Measurements from ENCODE around the gene DCC.

The DCC gene

DNA sequence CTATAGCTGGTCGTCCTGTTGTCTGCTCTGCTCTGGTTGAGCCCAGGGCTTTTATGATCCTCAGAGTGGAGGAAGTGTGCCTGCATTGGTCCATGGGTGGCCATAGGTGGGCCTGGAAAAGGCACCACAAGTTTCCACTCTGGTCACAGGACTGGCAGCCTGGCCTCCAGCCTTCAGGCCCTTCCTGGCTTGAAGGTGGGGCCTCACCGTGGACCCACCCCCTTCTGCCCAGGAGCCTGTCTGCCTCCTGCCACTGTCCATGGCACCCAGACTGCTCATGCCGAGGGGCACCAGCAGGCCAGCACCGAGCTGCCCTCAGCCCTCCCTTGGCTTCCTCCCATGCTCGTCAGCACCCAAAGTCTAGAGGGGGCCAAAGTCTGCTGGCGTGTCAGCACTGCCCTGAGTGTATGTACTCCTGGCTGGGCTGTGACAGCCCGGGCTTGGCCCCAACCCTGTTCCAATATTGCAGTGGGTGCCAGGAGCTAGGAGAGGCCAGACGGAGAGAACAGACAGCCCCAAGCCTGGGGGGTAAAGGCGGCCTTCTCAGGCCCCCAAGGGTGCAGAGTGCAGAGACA is 529.4 kb downstream of the DCC start:
- Histone ChIP-seq H3K36me3 (ENCODE audit: insufficient read depth, low read length) (no peaks in the 10 kb centered on the region), H2AFZ (ENCODE audit: low read depth, low read length) (no peak overlapping the region), H3K9me3 (ENCODE audit: low read length) (no peaks in the 10 kb centered on the region), H3K27me3 (ENCODE audit: insufficient read depth, low read length) (no peaks in the 10 kb centered on the region), H3K4me1 (ENCODE audit: insufficient read depth, low read length) (no peaks in the 10 kb centered on the region), H3K4me3 (ENCODE audit: low read length) (no peak overlapping the region)

DNA sequence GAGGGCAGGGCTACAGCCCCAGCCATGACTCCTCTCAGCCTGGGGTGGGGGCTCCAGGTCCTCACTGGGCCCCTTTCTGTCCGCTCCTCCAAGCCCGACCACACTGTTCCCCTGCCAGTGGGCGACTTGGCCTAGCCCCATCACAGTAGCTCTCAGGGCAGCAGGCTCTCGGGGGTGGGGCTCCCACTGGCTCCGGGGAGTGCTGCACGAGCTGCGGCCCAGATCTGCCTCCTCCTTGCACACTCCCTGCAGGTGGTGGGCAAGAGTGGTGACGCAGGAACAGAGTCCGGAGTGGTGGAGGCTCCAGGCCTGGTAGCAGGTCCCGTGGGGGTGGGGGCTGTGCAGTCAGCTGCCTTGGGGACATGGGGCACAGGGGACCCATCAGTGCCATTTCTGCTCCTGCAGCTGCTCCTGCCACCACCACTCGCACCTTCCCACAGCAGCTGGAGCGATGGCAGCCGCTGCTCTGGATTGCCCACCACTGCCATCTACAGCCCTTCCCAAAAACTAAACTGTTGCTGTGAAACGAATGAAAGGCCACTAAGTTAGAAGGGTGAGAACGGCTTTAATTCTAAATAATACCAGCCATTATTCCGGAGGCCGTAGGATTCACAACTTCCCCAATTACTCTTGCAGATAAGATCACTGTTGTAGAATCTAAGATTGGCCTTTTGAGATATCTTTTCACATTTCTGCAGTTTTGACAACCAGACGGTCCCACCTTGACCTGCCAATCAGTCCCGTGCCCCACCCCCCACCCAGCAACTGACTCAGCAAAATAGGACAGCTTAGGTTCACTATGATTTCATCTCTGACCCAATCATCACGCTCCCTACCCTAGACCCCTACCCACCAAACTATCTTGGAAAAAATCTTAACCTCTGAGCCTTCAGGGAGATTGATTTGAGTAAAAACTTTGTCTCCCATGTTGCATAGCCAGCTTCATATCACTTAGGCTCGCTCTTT is 530.2 kb downstream of the DCC start:
- Histone ChIP-seq H3K36me3 (ENCODE audit: insufficient read depth, low read length) (no peaks in the 10 kb centered on the region), H2AFZ (ENCODE audit: low read depth, low read length) (no peak overlapping the region), H3K27me3 (ENCODE audit: insufficient read depth, low read length) (no peaks in the 10 kb centered on the region), H3K9me3 (ENCODE audit: low read length) (no peaks in the 10 kb centered on the region), H3K4me1 (ENCODE audit: insufficient read depth, low read length) (no peaks in the 10 kb centered on the region), H3K4me3 (ENCODE audit: low read length) (no peak overlapping the region)

DNA sequence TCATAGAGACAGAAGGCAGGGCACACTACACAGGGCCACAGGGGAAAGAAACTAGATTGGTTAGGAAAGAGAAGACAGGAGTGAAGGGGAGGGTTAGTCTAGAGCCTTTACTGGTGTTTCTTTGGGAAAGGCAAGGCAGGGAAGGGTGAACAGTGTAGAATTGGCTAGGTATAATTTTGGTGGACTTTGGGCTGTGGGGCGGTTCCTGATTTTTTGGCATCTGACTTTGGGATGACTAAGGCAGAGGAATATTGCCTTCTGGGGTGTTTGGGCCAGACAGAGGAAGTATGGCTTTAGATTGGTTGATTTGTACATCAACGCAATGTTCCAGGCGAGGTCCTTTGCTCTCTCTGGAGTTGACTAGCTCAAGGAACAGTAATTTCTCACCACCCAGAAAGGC is 534.8 kb downstream of the DCC start:
- H3K4me3 ChIP-seq (ENCODE audit: low read length): no peak overlapping the region

GRCh38 chr18:52875725-52876124 is 535.7 kb downstream of the DCC start:
- Histone ChIP-seq H2AFZ (ENCODE audit: low read depth, low read length) (no peak overlapping the region), H3K9me3 (ENCODE audit: low read length) (no peaks in the 10 kb centered on the region), H3K27me3 (ENCODE audit: insufficient read depth, low read length) (no peaks in the 10 kb centered on the region), H3K36me3 (ENCODE audit: insufficient read depth, low read length) (no peaks in the 10 kb centered on the region), H3K4me3 (ENCODE audit: low read length) (no peak overlapping the region), H3K4me1 (ENCODE audit: insufficient read depth, low read length) (no peaks in the 10 kb centered on the region)

More for the DNA sequence above, 534.8 kb downstream of the DCC start:
- no peak overlapping the region for H2AFZ ChIP-seq (ENCODE audit: low read depth, low read length)
- no peaks in the 10 kb centered on the region for H3K27me3 ChIP-seq (ENCODE audit: insufficient read depth, low read length)
- no peaks in the 10 kb centered on the region for H3K36me3 ChIP-seq (ENCODE audit: insufficient read depth, low read length)
- H3K4me1 ChIP-seq (ENCODE audit: insufficient read depth, low read length): no peaks in the 10 kb centered on the region
- no peaks in the 10 kb centered on the region for H3K9me3 ChIP-seq (ENCODE audit: low read length)

DNA sequence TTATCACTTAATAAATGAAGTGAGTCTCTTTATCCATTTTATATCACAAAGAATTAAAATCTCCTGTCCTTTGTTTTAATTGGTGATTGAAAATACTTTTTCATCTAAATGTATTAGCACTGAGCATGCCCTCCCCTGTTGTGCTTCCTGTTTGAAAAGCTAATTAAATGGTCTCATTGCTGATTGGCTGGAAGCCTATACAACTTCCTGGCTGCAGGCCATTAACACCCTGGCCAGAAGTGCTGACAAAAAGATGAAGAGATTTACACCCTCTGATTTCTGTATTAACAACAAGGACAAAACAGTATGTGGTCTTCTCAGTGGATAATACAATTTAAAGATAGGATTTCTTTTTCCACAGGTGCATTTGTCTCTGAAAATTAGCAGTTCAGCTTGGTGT is 548.0 kb downstream of the DCC start:
- H3K4me1 ChIP-seq (ENCODE audit: insufficient read depth, low read length): peaks cover 3% of the 10 kb centered on the region

DNA sequence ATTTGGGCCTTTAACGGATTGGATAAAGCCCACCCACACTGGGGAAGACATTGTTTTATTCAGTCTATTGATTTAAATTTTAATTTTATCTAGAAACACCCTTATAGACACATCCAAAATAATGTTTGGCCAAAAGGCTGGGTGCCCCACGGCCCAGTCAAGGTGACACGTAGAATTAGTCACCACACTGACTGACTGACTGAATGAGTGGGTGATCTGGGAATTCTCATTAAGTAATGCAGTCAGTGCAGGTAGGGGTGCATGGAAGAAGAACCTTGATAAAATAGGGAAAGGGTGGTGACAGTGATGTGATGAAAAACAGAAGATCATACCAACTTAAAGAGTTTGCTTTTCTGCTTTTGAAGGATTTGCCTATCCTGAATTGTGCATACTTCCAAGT is 554.8 kb downstream of the DCC start:
- Histone ChIP-seq H3K4me3 (ENCODE audit: low read length) (no peak overlapping the region), H3K27me3 (ENCODE audit: insufficient read depth, low read length) (no peaks in the 10 kb centered on the region), H2AFZ (ENCODE audit: low read depth, low read length) (no peak overlapping the region), H3K4me1 (ENCODE audit: insufficient read depth, low read length) (peaks cover 21% of the 10 kb centered on the region), H3K9me3 (ENCODE audit: low read length) (no peaks in the 10 kb centered on the region), H3K36me3 (ENCODE audit: insufficient read depth, low read length) (no peaks in the 10 kb centered on the region)

More for the DNA sequence above, 548.0 kb downstream of the DCC start:
- Histone ChIP-seq H3K9me3 (ENCODE audit: low read length) (no peaks in the 10 kb centered on the region), H3K36me3 (ENCODE audit: insufficient read depth, low read length) (no peaks in the 10 kb centered on the region), H3K27me3 (ENCODE audit: insufficient read depth, low read length) (no peaks in the 10 kb centered on the region), H3K4me3 (ENCODE audit: low read length) (no peak overlapping the region), H2AFZ (ENCODE audit: low read depth, low read length) (no peak overlapping the region)

DNA sequence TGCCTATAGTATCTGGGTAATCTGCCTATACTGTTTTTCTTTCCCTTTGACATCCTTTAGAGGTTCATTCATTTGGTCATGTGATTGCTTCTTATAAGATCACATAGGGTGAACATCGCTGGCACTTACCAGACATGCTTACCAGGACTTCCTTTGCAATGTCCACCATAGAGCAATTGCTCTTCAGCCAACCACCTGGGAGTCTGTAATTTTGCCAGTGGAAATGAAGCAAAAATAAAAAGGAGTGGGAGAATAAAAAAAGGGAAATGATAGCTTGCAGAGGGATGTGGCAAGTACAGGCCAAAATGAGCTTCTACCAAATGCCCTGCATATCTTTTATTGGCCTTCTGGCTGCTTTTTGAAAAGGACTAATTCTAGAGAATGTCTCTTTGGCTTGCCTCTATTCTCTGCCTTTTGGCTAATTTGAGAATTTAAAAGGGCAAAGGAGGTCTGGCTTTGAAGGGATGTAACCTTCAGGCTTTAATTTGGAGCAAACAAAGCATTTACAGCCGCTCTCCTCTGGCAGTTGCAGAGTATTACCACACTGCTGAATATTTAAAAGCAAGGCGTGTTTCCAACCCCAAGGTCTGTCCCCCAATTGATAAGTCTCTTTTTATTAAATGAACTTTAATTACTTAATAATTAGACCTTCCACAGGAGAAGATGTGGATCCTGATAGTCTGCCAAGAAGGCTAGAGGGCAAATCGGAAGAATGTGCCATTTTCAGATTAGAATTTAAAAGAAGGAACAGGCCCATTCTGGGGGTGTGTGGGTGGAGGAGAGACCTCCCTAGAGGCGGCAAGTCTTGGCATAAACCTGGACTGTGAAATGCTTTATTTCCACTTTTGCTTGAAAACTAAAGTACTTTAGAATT is 557.9 kb downstream of the DCC start:
- peaks cover 21% of the 10 kb centered on the region for H3K4me1 ChIP-seq (ENCODE audit: insufficient read depth, low read length)
- no peaks in the 10 kb centered on the region for H3K27me3 ChIP-seq (ENCODE audit: insufficient read depth, low read length)
- no peaks in the 10 kb centered on the region for H3K9me3 ChIP-seq (ENCODE audit: low read length)
- H3K36me3 ChIP-seq (ENCODE audit: insufficient read depth, low read length): no peaks in the 10 kb centered on the region
- no peak overlapping the region for H2AFZ ChIP-seq (ENCODE audit: low read depth, low read length)
- no peak overlapping the region for H3K4me3 ChIP-seq (ENCODE audit: low read length)

- H3K9me3 ChIP-seq (ENCODE audit: low read length): no peaks in the 10 kb centered on the region
- H3K36me3 ChIP-seq (ENCODE audit: insufficient read depth, low read length): no peaks in the 10 kb centered on the region
- H3K4me1 ChIP-seq (ENCODE audit: insufficient read depth, low read length): peaks cover 21% of the 10 kb centered on the region
- no peak overlapping the region for H2AFZ ChIP-seq (ENCODE audit: low read depth, low read length)
- H3K27me3 ChIP-seq (ENCODE audit: insufficient read depth, low read length): no peaks in the 10 kb centered on the region
- H3K4me3 ChIP-seq (ENCODE audit: low read length): no peak overlapping the region
Observed at GRCh38 chr18:52898485-52899058, 558.6 kb downstream of the DCC start.

DNA sequence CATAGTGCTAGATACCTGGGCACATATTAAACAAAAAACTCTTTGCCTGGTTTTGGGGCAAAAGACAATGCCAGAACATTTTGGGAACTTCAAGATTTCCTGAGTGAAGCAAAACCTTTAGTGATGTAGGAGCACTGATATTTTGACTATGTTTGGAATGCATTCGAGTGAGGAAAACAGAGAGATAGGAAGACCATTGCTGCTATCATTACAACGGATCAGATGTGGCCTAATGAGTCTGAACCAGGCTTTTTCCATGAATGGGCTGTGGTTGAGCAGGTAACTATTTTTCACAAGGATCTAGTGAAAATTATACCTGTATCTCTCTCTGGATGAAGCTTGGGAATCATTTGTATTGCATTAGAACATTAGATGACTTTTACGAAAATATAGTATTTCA is 562.2 kb downstream of the DCC start:
- no peak overlapping the region for H3K4me3 ChIP-seq (ENCODE audit: low read length)
- H3K4me1 ChIP-seq (ENCODE audit: insufficient read depth, low read length): peaks cover 19% of the 10 kb centered on the region
- no peak overlapping the region for H2AFZ ChIP-seq (ENCODE audit: low read depth, low read length)
- no peaks in the 10 kb centered on the region for H3K27me3 ChIP-seq (ENCODE audit: insufficient read depth, low read length)
- H3K36me3 ChIP-seq (ENCODE audit: insufficient read depth, low read length): no peaks in the 10 kb centered on the region
- H3K9me3 ChIP-seq (ENCODE audit: low read length): no peaks in the 10 kb centered on the region

DNA sequence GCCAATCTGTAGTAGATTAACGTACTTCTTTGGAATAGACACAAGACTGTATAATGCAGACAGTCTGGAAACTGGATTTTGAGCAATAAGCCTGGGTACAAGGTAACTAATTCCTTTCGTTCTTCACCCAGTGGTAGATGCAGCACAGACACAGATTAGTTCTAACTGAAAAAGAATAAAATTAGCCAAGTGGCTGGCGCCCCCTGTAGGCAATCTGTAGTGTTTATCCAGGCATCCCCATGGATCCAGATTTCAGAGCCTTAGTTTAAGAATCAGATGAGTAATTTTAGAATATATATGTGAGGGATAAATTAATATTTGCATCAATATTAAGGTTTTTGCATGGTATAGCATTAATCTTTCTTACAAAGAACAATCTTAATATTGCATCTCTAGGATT is 563.9 kb downstream of the DCC start:
- peaks cover 3% of the 10 kb centered on the region for H3K4me1 ChIP-seq (ENCODE audit: insufficient read depth, low read length)
- no peak overlapping the region for H3K4me3 ChIP-seq (ENCODE audit: low read length)
- no peaks in the 10 kb centered on the region for H3K27me3 ChIP-seq (ENCODE audit: insufficient read depth, low read length)
- H3K36me3 ChIP-seq (ENCODE audit: insufficient read depth, low read length): no peaks in the 10 kb centered on the region
- H3K9me3 ChIP-seq (ENCODE audit: low read length): no peaks in the 10 kb centered on the region
- no peak overlapping the region for H2AFZ ChIP-seq (ENCODE audit: low read depth, low read length)

DNA sequence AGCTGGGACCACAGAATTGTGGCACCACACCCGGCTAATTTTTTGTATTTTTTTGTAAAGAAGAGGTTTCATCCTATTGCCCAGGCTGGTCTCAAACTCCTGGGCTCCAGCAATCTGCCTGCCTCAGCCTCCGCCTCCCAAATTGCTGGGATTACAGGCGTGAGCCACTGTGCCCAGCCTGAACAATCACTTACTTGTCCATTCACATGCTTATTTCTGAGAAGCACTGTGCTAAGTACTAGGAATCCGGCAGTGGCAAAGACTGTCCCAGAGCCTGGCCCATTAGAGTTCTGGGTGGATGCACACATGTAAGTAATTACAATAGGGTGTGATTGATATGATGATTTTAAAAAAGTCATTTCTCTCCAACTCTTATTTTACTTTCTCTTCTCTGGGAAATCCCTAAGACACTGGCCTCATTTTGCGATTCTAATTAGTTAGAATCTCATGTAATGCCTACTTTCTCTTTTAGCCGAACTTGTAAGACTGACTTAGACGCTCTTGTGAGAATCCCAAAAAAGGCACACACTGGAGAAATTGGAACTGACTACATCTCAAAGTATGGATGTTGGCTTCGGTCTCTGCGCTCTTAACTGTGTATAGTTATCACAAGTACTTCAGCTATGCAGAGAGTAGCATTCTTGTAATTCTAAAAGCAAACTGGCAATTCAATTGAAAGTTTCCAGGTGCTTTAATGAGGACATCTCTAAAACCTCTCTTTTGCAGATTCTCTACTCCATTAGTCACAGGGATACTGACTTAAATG is 567.7 kb downstream of the DCC start:
- H3K4me3 ChIP-seq (ENCODE audit: low read length): no peak overlapping the region

GRCh38 chr18:52914148-52914547 is 574.2 kb downstream of the DCC start:
- no peaks in the 10 kb centered on the region for H3K36me3 ChIP-seq (ENCODE audit: insufficient read depth, low read length)
- no peak overlapping the region for H2AFZ ChIP-seq (ENCODE audit: low read depth, low read length)
- no peaks in the 10 kb centered on the region for H3K27me3 ChIP-seq (ENCODE audit: insufficient read depth, low read length)
- H3K4me3 ChIP-seq (ENCODE audit: low read length): no peak overlapping the region
- H3K9me3 ChIP-seq (ENCODE audit: low read length): no peaks in the 10 kb centered on the region
- peaks cover 1% of the 10 kb centered on the region for H3K4me1 ChIP-seq (ENCODE audit: insufficient read depth, low read length)

More for the DNA sequence above, 567.7 kb downstream of the DCC start:
- Histone ChIP-seq H3K36me3 (ENCODE audit: insufficient read depth, low read length) (no peaks in the 10 kb centered on the region), H3K4me1 (ENCODE audit: insufficient read depth, low read length) (no peaks in the 10 kb centered on the region), H3K9me3 (ENCODE audit: low read length) (no peaks in the 10 kb centered on the region), H2AFZ (ENCODE audit: low read depth, low read length) (no peak overlapping the region), H3K27me3 (ENCODE audit: insufficient read depth, low read length) (no peaks in the 10 kb centered on the region)

Data from neuron (in vitro differentiated cells).